Activated T-cell treated with anti-CD3 and anti-CD28 coated beads, Interleukin-2, amount 50 U/mL, for 24 hours (primary cell): Measurements from ENCODE around the gene OPN1MW3.
"Not testable (repeated sequence)": the region's sequence is repeated elsewhere in the genome, so short reads cannot be mapped to it uniquely, and the experiment has no call there.

Experiments
- DNase-seq: peaks from one replicate; pipeline ENCODE4 v3.0.0-alpha.2; 2020
- H3K27ac Mint-ChIP-seq: 2 replicates; pipeline ENCODE4 v1.8.0; 2020; ENCODE audit warnings: mild to moderate bottlenecking, mixed read lengths
- H3K27me3 Mint-ChIP-seq: 2 replicates; pipeline ENCODE4 v1.8.0; 2020; ENCODE audit warnings: mixed read lengths
- H3K36me3 Mint-ChIP-seq: 2 replicates; pipeline ENCODE4 v1.8.0; 2020; ENCODE audit warnings: low read depth, mixed read lengths
- H3K4me1 Mint-ChIP-seq: 2 replicates; pipeline ENCODE4 v1.8.0; 2020; ENCODE audit warnings: low read depth, mixed read lengths
- H3K4me3 Mint-ChIP-seq: 2 replicates; pipeline ENCODE4 v1.8.0; 2020; ENCODE audit warnings: mild to moderate bottlenecking, moderate library complexity, mixed read lengths
- H3K9me3 Mint-ChIP-seq: 2 replicates; pipeline ENCODE4 v1.8.0; 2020; ENCODE audit warnings: mixed read lengths

Gene OPN1MW3

GRCh38 chrX:154257282-154257681, at the start of gene OPN1MW3:
Gene OPN1MW3 (plus strand): TSS chrX:154257582. CDS start chrX:154257620, 38 bp downstream.
- not testable (repeated sequence) for H3K27ac Mint-ChIP-seq, H3K36me3 Mint-ChIP-seq, H3K9me3 Mint-ChIP-seq

GRCh38 chrX:154209670-154210418, 47.5 kb upstream of the OPN1MW3 start:
- H3K27ac Mint-ChIP-seq, H3K36me3 Mint-ChIP-seq, H3K9me3 Mint-ChIP-seq, DNase-seq, H3K4me1 Mint-ChIP-seq, H3K4me3 Mint-ChIP-seq, H3K27me3 Mint-ChIP-seq: not testable (repeated sequence)

More at GRCh38 chrX:154257282-154257681, at the start of gene OPN1MW3:
- not testable (repeated sequence) for H3K4me3 Mint-ChIP-seq, DNase-seq, H3K4me1 Mint-ChIP-seq, H3K27me3 Mint-ChIP-seq

GRCh38 chrX:154211057-154211456, 46.3 kb upstream of the OPN1MW3 start:
- H3K36me3 Mint-ChIP-seq, H3K4me1 Mint-ChIP-seq, DNase-seq, H3K27me3 Mint-ChIP-seq, H3K27ac Mint-ChIP-seq, H3K9me3 Mint-ChIP-seq, H3K4me3 Mint-ChIP-seq: not testable (repeated sequence)

GRCh38 chrX:154211499-154211898, 45.9 kb upstream of the OPN1MW3 start:
- DNase-seq, H3K9me3 Mint-ChIP-seq, H3K27me3 Mint-ChIP-seq, H3K36me3 Mint-ChIP-seq, H3K4me1 Mint-ChIP-seq, H3K27ac Mint-ChIP-seq, H3K4me3 Mint-ChIP-seq: not testable (repeated sequence)

GRCh38 chrX:154219456-154219855, 37.9 kb upstream of the OPN1MW3 start, which contains the start of gene OPN1MW2:
Gene OPN1MW2 (plus strand): TSS chrX:154219756. CDS start chrX:154219816, 60 bp downstream.
- H3K27me3 Mint-ChIP-seq, DNase-seq, H3K27ac Mint-ChIP-seq, H3K9me3 Mint-ChIP-seq, H3K4me1 Mint-ChIP-seq, H3K4me3 Mint-ChIP-seq, H3K36me3 Mint-ChIP-seq: not testable (repeated sequence)

GRCh38 chrX:154225292-154225691, 32.1 kb upstream of the OPN1MW3 start:
- H3K9me3 Mint-ChIP-seq, H3K27me3 Mint-ChIP-seq, H3K27ac Mint-ChIP-seq, DNase-seq, H3K36me3 Mint-ChIP-seq, H3K4me1 Mint-ChIP-seq, H3K4me3 Mint-ChIP-seq: not testable (repeated sequence)

- H3K9me3 Mint-ChIP-seq, H3K4me3 Mint-ChIP-seq, DNase-seq, H3K4me1 Mint-ChIP-seq, H3K36me3 Mint-ChIP-seq, H3K27me3 Mint-ChIP-seq, H3K27ac Mint-ChIP-seq: not testable (repeated sequence)
Measured at GRCh38 chrX:154226706-154227105, 30.7 kb upstream of the OPN1MW3 start.

- not testable (repeated sequence) for DNase-seq
Measured at GRCh38 chrX:154231443-154231842, 25.9 kb upstream of the OPN1MW3 start.

GRCh38 chrX:154233620-154234019, 23.8 kb upstream of the OPN1MW3 start:
- not testable (repeated sequence) for H3K27me3 Mint-ChIP-seq, H3K9me3 Mint-ChIP-seq, H3K4me3 Mint-ChIP-seq, DNase-seq, H3K4me1 Mint-ChIP-seq, H3K36me3 Mint-ChIP-seq, H3K27ac Mint-ChIP-seq

More at GRCh38 chrX:154231443-154231842, 25.9 kb upstream of the OPN1MW3 start:
- H3K9me3 Mint-ChIP-seq, H3K27ac Mint-ChIP-seq, H3K36me3 Mint-ChIP-seq, H3K4me3 Mint-ChIP-seq, H3K27me3 Mint-ChIP-seq, H3K4me1 Mint-ChIP-seq: not testable (repeated sequence)

- H3K27ac Mint-ChIP-seq, H3K4me3 Mint-ChIP-seq, H3K36me3 Mint-ChIP-seq, H3K27me3 Mint-ChIP-seq, H3K4me1 Mint-ChIP-seq, H3K9me3 Mint-ChIP-seq: not testable (repeated sequence)
- DNase-seq: peak; percentile 22
Measured at GRCh38 chrX:154238939-154239559, 18.3 kb upstream of the OPN1MW3 start.

GRCh38 chrX:154239982-154240503, 17.3 kb upstream of the OPN1MW3 start:
- H3K4me3 Mint-ChIP-seq, H3K27ac Mint-ChIP-seq, H3K9me3 Mint-ChIP-seq, H3K36me3 Mint-ChIP-seq, H3K4me1 Mint-ChIP-seq, H3K27me3 Mint-ChIP-seq, DNase-seq: not testable (repeated sequence)

- H3K9me3 Mint-ChIP-seq, H3K27ac Mint-ChIP-seq, H3K4me3 Mint-ChIP-seq, H3K36me3 Mint-ChIP-seq, DNase-seq, H3K27me3 Mint-ChIP-seq, H3K4me1 Mint-ChIP-seq: not testable (repeated sequence)
Measured at GRCh38 chrX:154247377-154248045, 9.9 kb upstream of the OPN1MW3 start.

GRCh38 chrX:154248076-154248475, 9.3 kb upstream of the OPN1MW3 start:
- H3K36me3 Mint-ChIP-seq, H3K27me3 Mint-ChIP-seq, H3K9me3 Mint-ChIP-seq, DNase-seq, H3K4me3 Mint-ChIP-seq, H3K4me1 Mint-ChIP-seq, H3K27ac Mint-ChIP-seq: not testable (repeated sequence)

- H3K4me3 Mint-ChIP-seq, H3K27ac Mint-ChIP-seq, H3K4me1 Mint-ChIP-seq, H3K27me3 Mint-ChIP-seq, H3K36me3 Mint-ChIP-seq, H3K9me3 Mint-ChIP-seq, DNase-seq: not testable (repeated sequence)
Measured at GRCh38 chrX:154258711-154259110, 1.3 kb downstream of the OPN1MW3 start.

GRCh38 chrX:154263072-154263471, 5.7 kb downstream of the OPN1MW3 start:
- H3K4me1 Mint-ChIP-seq, H3K9me3 Mint-ChIP-seq, DNase-seq, H3K36me3 Mint-ChIP-seq, H3K27me3 Mint-ChIP-seq, H3K4me3 Mint-ChIP-seq, H3K27ac Mint-ChIP-seq: not testable (repeated sequence)
